Measurements from ENCODE around the gene EPHA3. TPM values are rescaled to one million over a fixed set of nuclear protein-coding genes. Genes with fewer than 3 reads are reported as not detected.

Gene EPHA3
- total and polyA plus RNA-seq, 9 of the 15 experiments (the other 6 are each of a cell fraction or from before 2014, with no cell fraction given), result not detected

- no peak for DNase-seq (ENCODE audit: extremely low read depth in 1 of 4, low spot score in 3 of 4)
- no TSS peak for BruUV-seq (replicated peaks)
- no peak for TF ChIP-seq KLF16 (IDR thresholded peaks at IDR 0.05)
- TF ChIP-seq POLR3A (IDR thresholded peaks at IDR 0.05; ENCODE audit: borderline replicate concordance, extremely low read depth, insufficient read depth, insufficient read length), result no peak
- no peak for TF ChIP-seq EZH2 (IDR thresholded peaks at IDR 0.05; ENCODE audit: borderline replicate concordance, low read depth, low read length)
- TF ChIP-seq FOSL1 (tag; conservative IDR thresholded peaks at IDR 0.05), result no peak
- TF ChIP-seq ZNF347 (CRISPR knock-in tag; IDR thresholded peaks at IDR 0.05; ENCODE audit: low read depth), result no peak
- no peak for TF ChIP-seq DACH1 (IDR thresholded peaks at IDR 0.05; ENCODE audit: partially characterized antibody)
- intact Hi-C loops (cut with micrococcal nuclease), result no loop called here
- H3K79me2 ChIP-seq (ENCODE audit: control insufficient read depth, insufficient read depth, low read length), result no peaks in the 10 kb centered on the region
- H2AFZ ChIP-seq (ENCODE audit: low read depth, low read length), result no peak overlapping the region
- no peaks in the 10 kb centered on the region for H3K36me3 ChIP-seq (ENCODE audit: control insufficient read depth, insufficient read depth, low read length)
- no peak overlapping the region for H3K4me3 ChIP-seq
- WGBS (ENCODE audit: insufficient coverage, low coverage, missing lambda C conversion rate), result 0% methylated on average over 5 of the region's 5 CpGs
- H4K20me1 ChIP-seq (replicated peaks; ENCODE audit: control insufficient read depth, insufficient read depth, low read length), result no peaks in the 10 kb centered on the region
- no peak for FAIRE-seq
- H3K9me1 ChIP-seq (ENCODE audit: control insufficient read depth, insufficient read depth, low read length), result no peaks in the 10 kb centered on the region
- ChIA-PET POLR2A (no interaction called here), CTCF (ENCODE audit: low intra/inter-chr PET ratio) (no interaction called here)
- no peak overlapping the region for H3K4me2 ChIP-seq (ENCODE audit: insufficient read depth, low read length)
- H3K4me1 ChIP-seq (replicated peaks in 1 of 2; ENCODE audit: control insufficient read depth in 2 of 2, insufficient read depth in 2 of 2, low read length in 2 of 2), result no peaks in the 10 kb centered on the region
- no peak overlapping the region for H3K9ac ChIP-seq (ENCODE audit: insufficient read depth in 1 of 2, low read depth in 2 of 2, low read length in 2 of 2)
- in situ Hi-C loops (cut with MboI), result no loop called here
- no peak for ATAC-seq
- no peaks in the 10 kb centered on the region for H3K27me3 ChIP-seq (ENCODE audit: control insufficient read depth in 2 of 2, insufficient read depth in 2 of 2, low read length in 2 of 2)
- no peaks in the 10 kb centered on the region for H3K9me3 ChIP-seq (replicated peaks; ENCODE audit: control insufficient read depth, insufficient read depth, low read depth, low read length)
- H3K27ac ChIP-seq (ENCODE audit: extremely low read depth, low read depth, low read length), result no peak overlapping the region
These were observed 318.6 kb downstream of the EPHA3 start for GRCh38 chr3:89426060-89426459.

- in situ Hi-C loops (cut with MboI) (no loop called here), intact Hi-C loops (cut with micrococcal nuclease) (no loop called here)
- ATAC-seq, result no peak
- no peaks in the 10 kb centered on the region for H3K27me3 ChIP-seq (ENCODE audit: control insufficient read depth in 2 of 2, insufficient read depth in 2 of 2, low read length in 2 of 2)
- no peaks in the 10 kb centered on the region for H3K79me2 ChIP-seq (ENCODE audit: control insufficient read depth, insufficient read depth, low read length)
- H3K4me2 ChIP-seq (ENCODE audit: insufficient read depth, low read length), result no peak overlapping the region
- H4K20me1 ChIP-seq (replicated peaks; ENCODE audit: control insufficient read depth, insufficient read depth, low read length), result no peaks in the 10 kb centered on the region
- ChIA-PET CTCF (ENCODE audit: low intra/inter-chr PET ratio) (no interaction called here), POLR2A (no interaction called here)
- H3K4me1 ChIP-seq (replicated peaks in 1 of 2; ENCODE audit: control insufficient read depth in 2 of 2, insufficient read depth in 2 of 2, low read length in 2 of 2), result no peaks in the 10 kb centered on the region
- H2AFZ ChIP-seq (ENCODE audit: low read depth, low read length), result no peak overlapping the region
- no peak for FAIRE-seq
- H3K4me3 ChIP-seq, result no peak overlapping the region
- TF ChIP-seq RBM34 (IDR thresholded peaks at IDR 0.05; ENCODE audit: borderline replicate concordance, insufficient read depth, low read length), result no peak
- peak; percentile 18; the same call in 1 of the 2 replicates for TF ChIP-seq MAFK (IDR thresholded peaks at IDR 0.05; ENCODE audit: low read length)
- no peaks in the 10 kb centered on the region for H3K9me1 ChIP-seq (ENCODE audit: control insufficient read depth, insufficient read depth, low read length)
- WGBS (ENCODE audit: insufficient coverage, low coverage, missing lambda C conversion rate), result 2% methylated on average over 7 of the region's 7 CpGs
- H3K9me3 ChIP-seq (replicated peaks; ENCODE audit: control insufficient read depth, insufficient read depth, low read depth, low read length), result no peaks in the 10 kb centered on the region
- no peak overlapping the region for H3K27ac ChIP-seq (ENCODE audit: extremely low read depth, low read depth, low read length)
- BruUV-seq (replicated peaks), result no TSS peak
- H3K9ac ChIP-seq (ENCODE audit: insufficient read depth in 1 of 2, low read depth in 2 of 2, low read length in 2 of 2), result no peak overlapping the region
- H3K36me3 ChIP-seq (ENCODE audit: control insufficient read depth, insufficient read depth, low read length), result no peaks in the 10 kb centered on the region
- DNase-seq (ENCODE audit: extremely low read depth in 1 of 4, low spot score in 3 of 4), result no peak
These were observed 327.4 kb downstream of the EPHA3 start for GRCh38 chr3:89434621-89435380.

Measured in K562 (cell line).